Osteoblast (primary cell): ENCODE data around the gene TMEM132A. TPM values are rescaled to one million over a fixed set of nuclear protein-coding genes. Genes with fewer than 3 reads are reported as not detected.

Source experiments
- DNase-seq: peaks from one replicate; pipeline ENCODE4 v3.0.0; 2011; ENCODE audit warnings: low spot score, mixed read lengths; ENCODE audit not compliant: insufficient read length; ENCODE audit errors: missing footprints
- H2AFZ ChIP-seq: 2 replicates; pipeline ENCODE4 v1.6.0; 2011; ENCODE audit warnings: mild to moderate bottlenecking, low read length
- H3K27ac ChIP-seq: 2 replicates; pipeline ENCODE4 v1.5.1; 2011; ENCODE audit warnings: mild to moderate bottlenecking, low read depth, low read length, moderate library complexity
- H3K27me3 ChIP-seq: 2 replicates; pipeline ENCODE4 v1.6.0; 2012; ENCODE audit warnings: mild to moderate bottlenecking, control low read depth, inconsistent platforms, low read length, moderate library complexity; ENCODE audit not compliant: insufficient read depth
- H3K36me3 ChIP-seq: 2 replicates; pipeline ENCODE4 v1.5.1; 2011; ENCODE audit warnings: mild to moderate bottlenecking, low read length, control low read depth, moderate library complexity; ENCODE audit not compliant: insufficient read depth
- H3K4me1 ChIP-seq: 2 replicates; pipeline ENCODE4 v1.5.1; 2011; ENCODE audit warnings: mild to moderate bottlenecking, low read length, control low read depth, moderate library complexity; ENCODE audit not compliant: insufficient read depth
- H3K4me2 ChIP-seq: 2 replicates; pipeline ENCODE4 v1.6.0; 2011; ENCODE audit warnings: mild to moderate bottlenecking, low read length; ENCODE audit not compliant: insufficient read depth
- H3K4me3 ChIP-seq: fragments of 200-600 bp; sonication (generic); 3 replicates; pipeline ENCODE4 v1.5.1; 2012; ENCODE audit warnings: mild to moderate bottlenecking, low read length, inconsistent platforms; ENCODE audit not compliant: insufficient read depth
- H3K79me2 ChIP-seq: 2 replicates; pipeline ENCODE4 v1.6.0; 2012; ENCODE audit warnings: mild to moderate bottlenecking, low read length, control low read depth, inconsistent platforms; ENCODE audit not compliant: insufficient read depth
- H3K9me3 ChIP-seq: 2 replicates; pipeline ENCODE4 v1.5.1; 2011; ENCODE audit warnings: low read depth, low read length, control low read depth
- H4K20me1 ChIP-seq: 2 replicates; pipeline ENCODE4 v1.6.0; 2012; ENCODE audit warnings: mild to moderate bottlenecking, low read length, control low read depth; ENCODE audit not compliant: insufficient read depth
- total RNA-seq: library from RNA; depleted of rRNA; stranded (reverse); fragments of >200 nt; gene quantifications from 2 replicates; pipeline ENCODE4 v1.2.3, GENCODE V29; 2012
- TF ChIP-seq, protein P1 (sequence below): IDR thresholded peaks from 2 replicates; pipeline ENCODE4 v1.5.1; 2011; ENCODE audit warnings: mild to moderate bottlenecking, low read depth, low read length, moderate library complexity; ENCODE audit errors: extremely low read depth

TMEM132A gene
- total RNA-seq, 1 donor = 19.5 TPM

DNA sequence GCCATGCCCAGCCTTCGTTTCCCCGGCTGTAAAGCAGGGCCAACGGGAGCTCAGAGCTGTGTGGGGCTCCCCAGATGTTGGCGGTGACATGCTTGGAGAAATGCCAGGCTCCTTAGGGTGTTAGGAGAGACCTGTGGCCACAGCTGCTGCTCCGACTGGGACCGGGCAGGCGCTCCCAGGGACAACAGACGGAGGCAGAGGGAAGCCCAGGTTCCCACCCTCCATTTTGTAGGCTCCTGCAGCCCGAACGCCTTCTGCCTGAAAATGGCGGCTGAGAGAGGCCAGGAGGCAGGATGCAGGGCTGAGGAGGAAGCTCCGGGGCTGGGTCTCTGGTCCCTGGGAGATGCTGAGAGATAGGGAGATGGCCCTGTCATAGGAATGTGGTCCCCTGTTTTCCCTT, 57.3 kb downstream of the TMEM132A start:
- DNase-seq = no peak
- Histone ChIP-seq H3K27me3 (peaks cover 13% of the 10 kb centered on the region), H2AFZ (no peak overlapping the region), H3K79me2 (no peaks in the 10 kb centered on the region), H3K36me3 (no peaks in the 10 kb centered on the region), H3K4me1 (peaks cover 8% of the 10 kb centered on the region), H3K4me3 (no peak overlapping the region), H3K9me3 (no peaks in the 10 kb centered on the region), H4K20me1 (no peaks in the 10 kb centered on the region), H3K27ac (no peak overlapping the region), H3K4me2 (no peak overlapping the region)
- TF ChIP-seq, protein P1, sequence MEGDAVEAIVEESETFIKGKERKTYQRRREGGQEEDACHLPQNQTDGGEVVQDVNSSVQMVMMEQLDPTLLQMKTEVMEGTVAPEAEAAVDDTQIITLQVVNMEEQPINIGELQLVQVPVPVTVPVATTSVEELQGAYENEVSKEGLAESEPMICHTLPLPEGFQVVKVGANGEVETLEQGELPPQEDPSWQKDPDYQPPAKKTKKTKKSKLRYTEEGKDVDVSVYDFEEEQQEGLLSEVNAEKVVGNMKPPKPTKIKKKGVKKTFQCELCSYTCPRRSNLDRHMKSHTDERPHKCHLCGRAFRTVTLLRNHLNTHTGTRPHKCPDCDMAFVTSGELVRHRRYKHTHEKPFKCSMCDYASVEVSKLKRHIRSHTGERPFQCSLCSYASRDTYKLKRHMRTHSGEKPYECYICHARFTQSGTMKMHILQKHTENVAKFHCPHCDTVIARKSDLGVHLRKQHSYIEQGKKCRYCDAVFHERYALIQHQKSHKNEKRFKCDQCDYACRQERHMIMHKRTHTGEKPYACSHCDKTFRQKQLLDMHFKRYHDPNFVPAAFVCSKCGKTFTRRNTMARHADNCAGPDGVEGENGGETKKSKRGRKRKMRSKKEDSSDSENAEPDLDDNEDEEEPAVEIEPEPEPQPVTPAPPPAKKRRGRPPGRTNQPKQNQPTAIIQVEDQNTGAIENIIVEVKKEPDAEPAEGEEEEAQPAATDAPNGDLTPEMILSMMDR = no peak

DNA sequence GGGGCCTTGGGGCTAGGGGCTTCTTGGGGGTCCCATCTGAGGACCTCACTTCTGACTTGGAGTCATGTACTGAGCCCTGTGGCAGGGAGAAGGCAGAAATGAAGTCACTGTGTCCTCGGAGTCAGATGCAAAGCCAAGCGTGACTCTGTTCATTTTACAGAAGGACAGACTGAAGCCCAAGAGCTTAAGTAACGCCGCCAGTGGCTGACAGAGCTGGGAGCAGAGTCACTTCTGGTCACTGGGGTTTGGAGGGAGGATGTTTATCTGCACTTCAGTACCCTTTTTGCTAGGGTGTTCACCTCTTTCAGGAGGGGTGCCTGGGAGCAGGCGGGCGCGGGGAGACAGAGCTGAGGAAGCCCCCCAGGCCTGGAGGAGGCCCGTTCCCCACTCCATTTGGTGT, 57.9 kb downstream of the TMEM132A start:
- H2AFZ ChIP-seq = no peak overlapping the region
- H3K9me3 ChIP-seq = no peaks in the 10 kb centered on the region
- H3K79me2 ChIP-seq = no peaks in the 10 kb centered on the region
- TF ChIP-seq, protein P1 = no peak
- H4K20me1 ChIP-seq = no peaks in the 10 kb centered on the region
- H3K27me3 ChIP-seq = peaks cover 13% of the 10 kb centered on the region
- no peak overlapping the region for H3K4me3 ChIP-seq
- no peaks in the 10 kb centered on the region for H3K36me3 ChIP-seq
- H3K27ac ChIP-seq = no peak overlapping the region
- peaks cover 8% of the 10 kb centered on the region for H3K4me1 ChIP-seq
- no peak for DNase-seq
- H3K4me2 ChIP-seq = no peak overlapping the region

DNA sequence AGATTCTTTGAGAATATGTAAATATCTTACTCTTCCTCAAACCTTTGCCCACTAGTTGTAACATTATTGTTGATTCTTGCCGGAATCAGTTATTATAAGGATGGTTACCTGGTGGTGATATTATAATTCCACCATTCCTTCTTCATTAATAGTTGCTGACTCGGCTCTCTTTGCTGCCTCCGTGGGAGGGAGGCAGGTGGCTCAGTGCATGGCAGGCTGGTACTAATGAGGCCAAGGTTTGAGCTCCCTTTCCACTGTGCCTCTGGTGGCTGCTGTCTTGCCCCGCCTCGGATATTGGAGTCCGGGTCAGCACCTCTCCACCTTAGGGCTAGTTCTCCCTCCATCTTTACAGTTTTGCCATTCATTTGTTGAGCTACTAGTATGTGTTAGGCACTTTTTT, 59.9 kb downstream of the TMEM132A start:
- H3K36me3 ChIP-seq = no peaks in the 10 kb centered on the region
- no peak overlapping the region for H3K4me2 ChIP-seq
- H3K4me3 ChIP-seq = no peak overlapping the region
- DNase-seq = no peak
- TF ChIP-seq, protein P1 = no peak
- no peaks in the 10 kb centered on the region for H3K79me2 ChIP-seq
- peaks cover 20% of the 10 kb centered on the region for H3K27me3 ChIP-seq
- H3K4me1 ChIP-seq = peaks cover 8% of the 10 kb centered on the region
- no peak overlapping the region for H3K27ac ChIP-seq
- H2AFZ ChIP-seq = no peak overlapping the region
- H4K20me1 ChIP-seq = no peaks in the 10 kb centered on the region
- no peaks in the 10 kb centered on the region for H3K9me3 ChIP-seq

DNA sequence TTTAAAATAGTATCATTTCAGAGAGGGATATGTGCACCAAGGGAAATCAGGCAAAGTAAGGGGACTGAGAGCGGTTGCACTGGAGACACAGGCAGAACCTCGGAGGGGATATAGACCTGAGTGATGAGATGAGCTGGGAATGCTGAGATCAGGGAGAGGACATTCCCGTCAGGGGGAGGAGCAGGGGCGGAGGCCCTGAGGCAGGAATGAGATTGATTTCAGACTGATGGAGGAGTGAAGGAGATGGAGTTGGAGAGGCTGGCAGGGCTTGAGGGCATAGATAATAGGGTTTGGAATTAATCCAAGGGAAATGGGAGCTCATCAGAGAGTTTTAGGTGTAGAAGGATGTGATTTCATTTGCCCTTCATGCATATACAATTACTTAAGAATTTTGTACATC, 60.4 kb downstream of the TMEM132A start:
- Histone ChIP-seq H3K36me3 (no peaks in the 10 kb centered on the region), H3K9me3 (no peaks in the 10 kb centered on the region), H3K4me1 (peaks cover 8% of the 10 kb centered on the region), H3K27ac (no peak overlapping the region), H3K4me2 (no peak overlapping the region), H4K20me1 (no peaks in the 10 kb centered on the region), H3K4me3 (no peak overlapping the region), H3K79me2 (no peaks in the 10 kb centered on the region), H2AFZ (no peak overlapping the region), H3K27me3 (peaks cover 21% of the 10 kb centered on the region)
- TF ChIP-seq, protein P1 = no peak
- DNase-seq = no peak
